Thymus (tissue), 11 donors: Measurements from ENCODE around the gene TTN. TPM values are rescaled to one million over a fixed set of nuclear protein-coding genes. Genes with fewer than 3 reads are reported as not detected.

Experiments used
- DNase-seq, 9 donors: peaks; one replicate each; pipeline ENCODE4 v3.0.0-alpha.2; 2013; ENCODE audit warnings: low spot score in 9 of 9, low read depth in 6 of 9, missing footprints in 1 of 9
- H3K27ac ChIP-seq, 2 donors: one replicate each; pipeline ENCODE4 v1.5.1; 2013; ENCODE audit warnings: control low read depth in 1 of 2, low read depth in 1 of 2, low read length in 1 of 2, mild to moderate bottlenecking in 1 of 2, moderate library complexity in 1 of 2
- H3K27me3 ChIP-seq, 2 donors: one replicate each; pipeline ENCODE4 v1.5.1; 2013; ENCODE audit warnings: low read length in 1 of 2; ENCODE audit not compliant: control insufficient read depth in 2 of 2, insufficient read depth in 1 of 2
- H3K36me3 ChIP-seq, 2 donors: one replicate each; pipeline ENCODE4 v1.5.1; 2013; ENCODE audit warnings: low read length in 1 of 2, mild to moderate bottlenecking in 1 of 2, moderate library complexity in 1 of 2; ENCODE audit not compliant: control insufficient read depth in 2 of 2, insufficient read depth in 2 of 2
- H3K4me1 ChIP-seq, 2 donors: one replicate each; pipeline ENCODE4 v1.5.1; 2013; ENCODE audit warnings: low read length in 2 of 2; ENCODE audit not compliant: control insufficient read depth in 2 of 2, insufficient read depth in 2 of 2
- H3K4me3 ChIP-seq, 2 donors: one replicate each; pipeline ENCODE4 v1.5.1; 2013; ENCODE audit warnings: low read length in 2 of 2, control low read depth in 1 of 2, mild to moderate bottlenecking in 1 of 2
- H3K9me3 ChIP-seq, 2 donors: one replicate each; pipeline ENCODE4 v1.5.1; 2013; ENCODE audit warnings: low read length in 1 of 2, mild to moderate bottlenecking in 1 of 2; ENCODE audit not compliant: control insufficient read depth in 2 of 2, insufficient read depth in 1 of 2
- WGBS: extraction: QIAGEN DNeasy Blood & Tissue Kit; methylation state at CpG from one replicate; pipeline ENCODE4 v1.1.7; 2013; 5-methylcytosine and 5-hydroxymethylcytosine counted together
- polyA plus RNA-seq: library from polyadenylated mRNA; stranded (reverse); fragments of 200-250 nt; gene quantifications from one replicate; pipeline ENCODE4 v1.2.3, GENCODE V29; 2013
- total RNA-seq: library from RNA; stranded (reverse); fragments of 120-200 nt; gene quantifications from one replicate; pipeline ENCODE4 v1.2.4, GENCODE V29; 2013
- donor health status: healthy.

TTN gene
- total and polyA plus RNA-seq, 2 donors, result 1.1 to 5.4 TPM

DNA sequence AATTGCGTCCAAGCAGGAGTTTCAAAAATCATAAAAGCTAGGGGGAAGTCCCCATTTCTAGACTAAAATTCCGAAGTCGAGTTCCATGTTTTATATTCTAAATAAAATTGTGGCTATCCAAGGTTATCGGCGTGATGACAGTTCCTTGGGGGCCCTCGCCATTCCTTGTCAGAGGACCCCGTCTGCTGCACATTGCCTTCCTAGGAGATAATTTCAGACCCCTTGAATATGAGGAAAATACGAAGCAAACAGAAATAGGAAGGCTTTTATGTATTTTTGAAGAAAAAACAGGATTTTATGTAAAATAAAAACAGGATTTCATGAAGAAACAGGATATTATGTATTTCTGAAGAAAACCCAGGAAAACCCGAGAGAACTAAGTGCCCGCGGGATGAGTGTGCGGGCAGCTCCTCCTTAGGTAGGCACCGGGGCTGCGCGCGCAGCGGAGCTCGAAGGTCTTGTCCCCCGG is 327.4 kb downstream of the TTN start:
- Histone ChIP-seq H3K4me1 (peaks cover 17 to 18% of the 10 kb centered on the region in 2 donors), H3K27ac (peak overlapping the region; percentile 67 to 84), H3K4me3 (peak overlapping the region; percentile 63 to 66), H3K27me3 (peaks cover 0 to 2% of the 10 kb centered on the region in 2 donors), H3K9me3 (no peaks in the 10 kb centered on the region), H3K36me3 (no peaks in the 10 kb centered on the region)
- DNase-seq, result peak in 1 of 9 donors; percentile 30
- WGBS, result 36% methylated on average over 19 of the region's 19 CpGs

DNA sequence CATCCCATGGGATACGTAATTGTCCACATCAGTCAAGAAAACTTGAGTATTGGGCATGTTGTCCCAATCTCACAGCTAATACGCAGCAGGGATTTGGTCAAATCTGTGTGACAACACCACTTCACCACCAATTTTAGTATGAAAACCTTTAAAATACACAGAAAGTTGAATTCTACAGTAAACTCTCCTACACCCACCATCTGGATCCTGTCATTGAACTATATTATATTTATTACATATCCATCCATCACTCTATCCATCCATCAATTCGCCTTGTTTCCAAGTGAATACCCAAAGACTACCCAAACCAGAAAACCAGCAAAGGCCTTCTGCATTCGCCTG is 328.0 kb downstream of the TTN start:
- peak overlapping the region in 1 of 2 donors; percentile 95 for H3K27ac ChIP-seq
- no peaks in the 10 kb centered on the region for H3K9me3 ChIP-seq
- no peaks in the 10 kb centered on the region for H3K36me3 ChIP-seq
- peaks cover 0 to 2% of the 10 kb centered on the region in 2 donors for H3K27me3 ChIP-seq
- H3K4me3 ChIP-seq, result peak overlapping the region; percentile 58 to 71
- WGBS, result 58% methylated on average over 4 of the region's 4 CpGs
- H3K4me1 ChIP-seq, result peaks cover 17 to 18% of the 10 kb centered on the region in 2 donors
- peak in 1 of 9 donors; percentile 20 for DNase-seq

GRCh38 chr2:178478439-178479274 is 328.6 kb downstream of the TTN start, which contains the start of gene FKBP7:
FKBP7 (minus strand) TSS chr2:178478600; CDS start chr2:178478499, 101 bp downstream.
- DNase-seq, result peak; percentile 66 to 93 (median 77)
- Histone ChIP-seq H3K36me3 (no peaks in the 10 kb centered on the region), H3K9me3 (no peaks in the 10 kb centered on the region), H3K4me1 (peaks cover 17 to 18% of the 10 kb centered on the region in 2 donors), H3K27ac (peak within 1 kb of the TSS; percentile 95), H3K27me3 (peaks cover 0 to 2% of the 10 kb centered on the region in 2 donors), H3K4me3 (peak within 1 kb of the TSS; percentile 58 to 71)
- WGBS, result under 1% methylated on average over 56 of the region's 56 CpGs

GRCh38 chr2:178478130-178478438 is 329.1 kb downstream of the TTN start:
- peak in 1 of 9 donors; percentile 34 for DNase-seq
- no peaks in the 10 kb centered on the region for H3K36me3 ChIP-seq
- H3K27me3 ChIP-seq, result peaks cover 0 to 2% of the 10 kb centered on the region in 2 donors
- peaks cover 17 to 18% of the 10 kb centered on the region in 2 donors for H3K4me1 ChIP-seq
- under 1% methylated on average over 10 of the region's 10 CpGs for WGBS
- peak overlapping the region; percentile 95 for H3K27ac ChIP-seq
- no peaks in the 10 kb centered on the region for H3K9me3 ChIP-seq
- peak overlapping the region; percentile 58 to 71 for H3K4me3 ChIP-seq

GRCh38 chr2:178477443-178478129 is 329.6 kb downstream of the TTN start:
- H3K27ac ChIP-seq, result peak overlapping the region in 1 of 2 donors; percentile 95
- 12% methylated on average over 3 of the region's 3 CpGs for WGBS
- peaks cover 14 to 17% of the 10 kb centered on the region in 2 donors for H3K4me1 ChIP-seq
- H3K36me3 ChIP-seq, result no peaks in the 10 kb centered on the region
- no peaks in the 10 kb centered on the region for H3K9me3 ChIP-seq
- peaks cover 0 to 2% of the 10 kb centered on the region in 2 donors for H3K27me3 ChIP-seq
- DNase-seq, result peak in 2 of 9 donors; percentile 8 to 31
- peak overlapping the region; percentile 58 to 71 for H3K4me3 ChIP-seq

- no peak for DNase-seq
- Histone ChIP-seq H3K36me3 (no peaks in the 10 kb centered on the region), H3K27me3 (peaks cover 0 to 2% of the 10 kb centered on the region in 2 donors), H3K4me3 (no peak overlapping the region), H3K27ac (no peak overlapping the region), H3K9me3 (no peaks in the 10 kb centered on the region), H3K4me1 (peaks cover 7 to 10% of the 10 kb centered on the region in 2 donors)
These were observed 330.7 kb downstream of the TTN start for GRCh38 chr2:178476477-178476876.

Other genes with a start within 250 kb of the TTN start
- gene CCDC141, start 242.7 kb upstream of the TTN start, total RNA-seq, result 5.8 TPM
- gene CCDC141, start 242.7 kb upstream of the TTN start, polyA plus RNA-seq, result 0.84 TPM